K562 treated with DMSO at 1 percent for 48 hours (cell line): ENCODE measurements around the gene UFL1. TPM values are rescaled to one million over a fixed set of nuclear protein-coding genes. Genes with fewer than 3 reads are reported as not detected.

Experiments
- total RNA-seq: library from RNA; unstranded; fragments of 300-600 nt; gene quantifications from 2 replicates; pipeline ENCODE4 v1.2.3, GENCODE V29; 2022; ENCODE audit warnings: low replicate concordance; ENCODE audit errors: extremely low read depth

Gene UFL1
- total RNA-seq = not detected in 2 replicates

GRCh38 chr6:96521644-96522464 is at the start of gene UFL1:
Gene UFL1 (plus strand): TSS chr6:96521806. CDS start chr6:96521874, 68 bp downstream.

GRCh38 chr6:96562886-96563285 is 41.3 kb downstream of the UFL1 start, which contains the start of gene FHL5:
Gene FHL5 (plus strand): TSS chr6:96563128. CDS start chr6:96603614, 40,486 bp downstream.

Other genes starting within 250 kb of the UFL1 start
- not detected in 2 replicates for gene FHL5, start 41.3 kb downstream of the UFL1 start, total RNA-seq